ENCODE results near the gene HDDC3. TPM values are rescaled to one million over a fixed set of nuclear protein-coding genes. Genes with fewer than 3 reads are reported as not detected.
"Not testable (repeated sequence)": the region's sequence is repeated elsewhere in the genome, so short reads cannot be mapped to it uniquely, and the experiment has no call there.

HDDC3 gene
- total RNA-seq, 2 donors from 2014 or later, result 18.9 to 32.4 TPM

DNA sequence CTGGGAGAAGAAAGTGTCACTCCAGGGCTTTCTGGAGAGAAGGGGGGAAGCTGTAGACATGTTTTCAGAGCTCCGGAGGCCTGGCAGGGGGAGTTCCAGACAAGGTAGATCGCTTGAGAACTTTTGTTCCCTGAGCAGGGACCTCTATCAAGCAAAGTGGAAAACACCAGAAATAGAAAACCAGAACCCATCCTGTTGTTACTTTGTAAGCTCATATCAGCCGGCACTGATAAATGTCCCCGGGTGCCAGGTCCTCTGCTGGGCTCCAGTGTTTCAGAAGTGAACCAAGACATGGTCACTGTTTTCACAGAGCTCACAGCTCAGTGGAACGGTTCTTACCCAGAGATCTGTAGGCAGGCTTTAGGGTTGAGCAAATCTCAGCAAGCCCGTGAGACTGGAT lies 13.5 kb downstream of the HDDC3 start:
- ATAC-seq, result no peak
- DNase-seq (ENCODE audit: low spot score in 2 of 2), result no peak
- Mint-ChIP-seq H3K27ac (peak overlapping the region in 1 of 2 donors; percentile 81), H3K36me3 (peaks cover 12 to 21% of the 10 kb centered on the region in 2 donors), H3K9me3 (no peaks in the 10 kb centered on the region)

DNA sequence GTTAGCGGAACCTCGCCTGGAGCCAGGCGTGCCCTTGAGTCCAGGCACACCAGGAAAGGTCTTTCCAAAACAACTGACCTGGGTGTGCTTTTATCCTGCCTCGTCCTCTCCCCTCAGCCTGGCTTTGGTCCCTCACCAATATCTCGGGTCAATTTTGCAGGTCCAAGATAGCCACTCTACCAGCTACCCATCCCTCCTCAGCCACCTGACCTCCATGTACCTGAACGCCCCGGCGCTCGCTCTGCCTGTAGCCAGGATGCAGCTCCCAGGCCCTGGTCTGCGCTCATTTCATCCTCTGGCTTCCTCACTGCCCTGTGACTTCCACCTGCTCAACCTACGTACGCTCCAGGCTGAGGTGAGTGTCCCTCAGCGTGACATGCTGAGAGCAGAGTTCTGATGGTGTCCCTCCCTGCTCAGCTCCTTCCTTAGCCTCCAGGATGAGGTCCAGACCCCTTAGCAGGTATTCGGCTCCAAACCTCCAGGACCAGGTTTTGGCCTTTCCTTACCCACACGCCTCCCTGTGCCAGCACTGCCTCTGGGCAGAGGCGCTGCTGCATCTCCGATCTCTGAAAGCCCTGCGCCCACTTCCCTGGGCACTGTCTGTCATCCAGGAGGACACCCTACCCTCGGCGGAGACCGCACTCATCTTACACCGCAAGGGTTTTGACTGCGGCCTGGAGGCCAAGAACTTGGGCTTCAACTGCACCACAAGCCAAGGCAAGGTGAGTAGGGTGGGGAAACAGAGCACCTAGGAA lies 14.1 kb downstream of the HDDC3 start:
- H3K27ac Mint-ChIP-seq, result peak overlapping the region in 1 of 2 donors; percentile 81
- DNase-seq (ENCODE audit: low spot score in 2 of 2), result no peak
- no peaks in the 10 kb centered on the region for H3K9me3 Mint-ChIP-seq
- ATAC-seq, result no peak
- H3K36me3 Mint-ChIP-seq, result peaks cover 13 to 21% of the 10 kb centered on the region in 2 donors

DNA sequence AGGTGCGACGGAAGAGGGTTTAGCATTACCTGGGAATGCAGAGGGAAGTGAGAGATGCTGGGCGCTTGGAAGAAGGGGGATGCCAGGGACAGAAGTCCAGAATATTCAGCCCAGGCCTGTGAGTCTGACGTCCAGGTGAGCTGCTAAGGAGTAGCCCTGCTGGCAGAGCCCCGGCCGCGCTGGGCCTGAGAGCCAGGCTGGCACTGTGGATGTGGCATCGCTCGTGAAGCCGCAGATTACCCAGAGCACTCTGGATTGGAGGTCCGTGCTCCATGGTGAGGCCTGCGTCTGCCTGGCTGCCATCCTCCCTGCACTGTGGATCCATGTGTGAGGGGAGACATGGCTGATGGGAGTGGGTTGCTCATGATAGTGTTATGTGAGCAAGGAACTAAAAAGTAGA lies 14.8 kb downstream of the HDDC3 start:
- DNase-seq (ENCODE audit: low spot score in 2 of 2) (no peak), ATAC-seq (no peak)
- H3K9me3 Mint-ChIP-seq, result no peaks in the 10 kb centered on the region
- H3K36me3 Mint-ChIP-seq, result peaks cover 16 to 21% of the 10 kb centered on the region in 2 donors
- H3K27ac Mint-ChIP-seq, result peak overlapping the region in 1 of 2 donors; percentile 91

DNA sequence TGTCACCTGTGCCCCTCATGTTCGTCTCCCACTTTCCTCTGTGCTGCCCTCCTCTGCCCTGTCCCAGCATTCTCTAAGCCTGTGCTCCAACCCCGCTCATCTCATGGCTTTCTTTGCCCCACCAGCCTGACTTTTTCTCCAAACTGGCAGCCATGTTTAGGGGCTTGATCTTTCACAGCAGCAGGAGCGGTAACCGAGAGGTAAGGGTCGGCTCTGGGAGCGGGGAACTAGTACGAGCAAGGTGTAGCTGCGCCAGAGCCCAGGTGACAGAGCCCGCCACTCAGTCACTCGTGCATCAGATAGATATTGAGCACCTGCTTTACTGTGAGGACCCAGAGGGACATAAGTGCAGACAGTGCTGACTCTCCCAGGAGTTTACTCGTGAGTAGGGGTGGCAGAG lies 15.9 kb downstream of the HDDC3 start:
- DNase-seq (ENCODE audit: low spot score in 2 of 2), result no peak
- no peak for ATAC-seq
- Mint-ChIP-seq H3K36me3 (peaks cover 16 to 21% of the 10 kb centered on the region in 2 donors), H3K9me3 (no peaks in the 10 kb centered on the region), H3K27ac (no peak overlapping the region)

DNA sequence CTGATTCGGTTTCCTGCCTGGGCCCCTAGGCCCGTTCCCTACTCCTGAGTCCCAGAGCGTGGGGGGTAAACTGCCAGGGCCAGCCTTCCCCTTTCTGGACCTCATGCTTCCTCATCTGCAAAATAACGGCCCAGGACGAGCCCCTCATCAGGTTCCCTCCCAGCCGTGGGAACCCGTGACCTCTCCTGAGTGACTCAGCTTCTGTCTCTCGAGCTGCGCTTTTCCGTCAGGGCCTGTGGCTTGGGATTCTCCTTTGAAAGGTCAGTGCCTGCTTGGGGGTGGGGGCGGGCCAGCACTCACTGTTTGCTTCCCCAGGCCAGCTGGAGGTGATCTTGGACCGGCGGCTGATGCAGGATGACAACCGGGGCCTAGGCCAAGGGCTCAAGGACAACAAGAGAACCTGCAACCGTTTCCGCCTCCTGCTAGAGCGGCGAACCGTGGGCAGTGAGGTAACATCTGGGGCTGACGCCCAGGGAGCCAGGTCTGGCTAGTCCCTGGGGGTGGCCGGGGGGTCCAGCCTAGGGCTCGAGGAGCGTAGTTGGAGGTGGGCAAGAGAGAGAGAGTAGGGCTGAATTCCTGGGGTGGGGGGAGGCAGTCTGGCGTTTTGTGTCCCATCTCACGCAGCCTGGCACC lies 16.4 kb downstream of the HDDC3 start:
- Mint-ChIP-seq H3K9me3 (no peaks in the 10 kb centered on the region), H3K27ac (peak overlapping the region; percentile 29 to 55), H3K36me3 (peaks cover 16 to 21% of the 10 kb centered on the region in 2 donors)
- ATAC-seq (no peak), DNase-seq (ENCODE audit: low spot score in 2 of 2) (no peak)

DNA sequence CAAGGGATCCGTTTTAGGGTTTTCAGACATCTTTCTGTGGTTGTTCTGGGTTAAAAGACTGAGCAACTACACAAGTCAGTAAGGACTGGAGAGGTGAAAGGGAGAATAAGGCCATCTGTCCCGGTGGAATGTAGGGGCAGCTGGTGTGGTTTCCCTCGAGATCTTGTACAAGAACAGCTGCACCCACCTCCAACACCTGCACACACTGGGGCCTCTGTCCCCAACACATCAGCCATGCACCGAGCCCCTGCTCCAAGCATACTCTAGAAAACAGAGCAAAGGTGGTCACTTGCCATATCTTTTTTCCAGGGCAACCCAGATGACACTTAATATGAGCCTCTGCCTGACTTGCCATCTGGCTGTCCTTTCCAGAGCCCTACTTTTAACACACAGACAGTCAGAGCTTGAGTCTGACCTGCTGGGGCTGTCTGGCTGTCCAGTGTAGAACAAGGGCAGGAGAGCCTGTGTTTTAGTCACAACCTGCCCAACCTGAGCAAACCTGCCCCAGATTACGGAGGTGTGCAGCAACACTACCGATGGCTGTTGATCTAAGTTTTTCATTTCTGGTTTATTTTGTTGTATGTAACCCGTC lies 17.0 kb downstream of the HDDC3 start:
- ATAC-seq (no peak), DNase-seq (ENCODE audit: low spot score in 2 of 2) (no peak)
- Mint-ChIP-seq H3K27ac (peak overlapping the region; percentile 29 to 65), H3K36me3 (peaks cover 16 to 21% of the 10 kb centered on the region in 2 donors), H3K9me3 (no peaks in the 10 kb centered on the region)

DNA sequence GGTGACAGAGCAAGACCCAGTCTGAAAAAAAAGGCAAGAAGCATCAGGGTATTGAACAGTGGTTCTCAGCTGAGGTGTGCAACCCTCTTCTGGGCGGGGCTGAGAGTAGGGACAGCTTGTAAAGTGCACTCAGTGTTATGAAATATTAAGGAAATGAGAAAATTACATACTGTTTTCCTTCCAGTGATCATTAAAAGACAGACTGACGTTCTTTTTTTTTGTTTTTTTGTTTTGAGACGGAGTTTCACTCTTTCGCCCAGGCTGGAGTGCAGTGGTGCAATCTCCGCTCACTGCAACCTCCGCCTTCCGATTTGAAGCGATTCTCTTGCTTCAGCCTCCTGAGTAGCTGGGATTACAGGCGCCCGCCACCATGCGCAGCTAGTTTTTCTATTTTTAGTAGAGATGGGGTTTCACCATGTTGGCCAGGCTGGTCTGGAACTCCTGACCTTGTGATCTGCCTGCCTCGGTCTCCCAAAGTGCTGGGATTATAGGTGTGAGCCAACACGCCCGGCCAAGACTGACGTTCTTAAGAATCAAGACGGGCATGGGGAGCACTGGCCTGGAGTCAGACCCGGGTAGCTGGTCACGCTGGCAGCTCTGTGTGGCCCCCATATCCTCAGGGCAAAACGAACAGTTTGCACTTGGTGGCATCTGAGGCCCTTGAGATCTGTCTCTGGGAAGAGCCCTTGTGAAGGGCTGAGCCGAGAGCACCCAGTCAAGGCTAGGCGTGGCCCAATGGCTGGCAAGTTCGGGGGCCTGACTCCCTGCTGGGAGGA lies 17.9 kb downstream of the HDDC3 start:
- DNase-seq (ENCODE audit: low spot score in 2 of 2), result no peak
- no peak for ATAC-seq
- Mint-ChIP-seq H3K9me3 (no peaks in the 10 kb centered on the region), H3K36me3 (peaks cover 11 to 14% of the 10 kb centered on the region in 2 donors), H3K27ac (peak overlapping the region in 1 of 2 donors; percentile 65)

DNA sequence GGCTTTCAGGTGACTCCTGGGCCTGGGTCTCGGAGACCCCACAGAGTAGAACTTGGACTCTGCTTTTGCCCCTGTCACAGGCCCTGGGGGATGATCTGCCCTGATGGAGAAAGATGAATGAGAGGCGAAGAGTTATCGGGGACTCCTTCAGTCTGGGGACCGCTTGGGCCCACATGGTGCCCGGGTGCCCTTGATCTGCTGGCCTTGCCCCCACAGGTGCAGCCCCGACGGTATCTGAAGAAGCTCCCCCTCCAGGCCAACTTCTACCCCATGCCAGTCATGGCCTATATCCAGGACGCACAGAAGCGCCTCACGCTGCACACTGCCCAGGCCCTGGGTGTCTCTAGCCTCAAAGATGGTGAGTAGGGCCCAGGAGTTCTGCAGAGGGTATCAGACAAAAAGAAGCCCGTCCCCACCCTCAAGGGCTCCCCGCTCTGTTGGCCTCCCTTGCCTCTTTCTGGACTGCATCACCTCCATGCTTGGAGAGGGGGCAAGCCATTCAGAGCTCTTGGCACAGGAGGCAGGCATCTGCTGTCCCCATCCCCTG lies 18.9 kb downstream of the HDDC3 start:
- ATAC-seq, result no peak
- no peaks in the 10 kb centered on the region for H3K9me3 Mint-ChIP-seq
- H3K36me3 Mint-ChIP-seq, result peaks cover 12 to 18% of the 10 kb centered on the region in 2 donors
- DNase-seq (ENCODE audit: low spot score in 2 of 2), result no peak
- peak overlapping the region in 1 of 2 donors; percentile 48 for H3K27ac Mint-ChIP-seq

DNA sequence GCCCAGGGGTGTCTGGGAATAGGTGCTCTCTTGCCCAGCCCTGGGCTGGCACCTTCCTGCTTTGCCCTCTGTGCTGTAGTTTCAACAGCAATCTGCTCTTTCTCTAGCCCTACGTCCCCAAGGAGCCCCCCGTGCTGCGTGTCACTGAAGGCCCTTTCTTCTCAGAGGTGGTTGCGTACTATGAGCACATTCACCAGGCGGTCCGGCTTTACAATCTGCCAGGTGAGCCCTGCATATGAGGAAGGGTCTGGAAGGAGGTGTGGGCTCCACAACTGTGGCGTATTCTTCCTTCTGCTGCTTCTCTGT lies 19.6 kb downstream of the HDDC3 start:
- peak overlapping the region in 1 of 2 donors; percentile 48 for H3K27ac Mint-ChIP-seq
- peaks cover 13 to 14% of the 10 kb centered on the region in 2 donors for H3K36me3 Mint-ChIP-seq
- ATAC-seq (no peak), DNase-seq (ENCODE audit: low spot score in 2 of 2) (no peak)
- no peaks in the 10 kb centered on the region for H3K9me3 Mint-ChIP-seq

DNA sequence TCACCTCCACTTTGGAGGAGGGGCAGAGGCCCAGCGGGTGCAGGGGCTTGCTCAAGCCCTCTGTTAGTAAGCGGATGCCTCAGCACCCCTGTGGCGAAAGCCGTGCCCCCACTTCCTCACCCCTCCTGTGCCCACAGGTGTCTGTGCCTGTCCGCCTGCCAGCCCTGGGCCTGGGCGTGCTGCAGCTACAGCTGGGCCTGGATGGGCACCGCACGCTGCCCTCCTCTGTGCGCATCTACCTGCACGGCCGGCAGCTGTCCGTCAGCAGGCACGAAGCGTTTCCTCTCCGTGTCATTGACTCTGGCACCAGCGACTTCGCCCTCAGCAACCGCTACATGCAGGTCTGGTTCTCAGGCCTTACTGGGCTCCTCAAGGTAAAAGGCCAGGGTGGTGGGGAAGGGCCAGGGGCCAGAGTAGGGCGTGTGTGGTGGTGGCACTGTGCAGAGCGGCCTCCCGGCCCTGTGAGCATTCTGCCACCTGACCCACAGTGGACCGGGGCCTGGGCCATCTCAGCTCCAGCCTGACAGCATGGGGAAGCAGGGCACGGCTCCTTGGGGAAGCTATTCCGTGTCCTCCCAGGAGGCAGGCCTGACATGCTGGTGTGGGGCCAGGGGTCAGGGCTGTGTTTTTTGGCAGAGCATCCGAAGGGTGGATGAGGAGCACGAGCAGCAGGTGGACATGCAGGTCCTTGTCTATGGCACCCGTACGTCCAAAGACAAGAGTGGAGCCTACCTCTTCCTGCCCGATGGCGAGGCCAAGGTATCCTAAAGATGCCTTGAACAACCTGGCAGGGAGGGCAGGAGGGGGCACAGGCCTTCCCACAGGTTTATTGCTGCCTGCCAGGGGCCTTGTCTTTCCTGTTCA lies 20.2 kb downstream of the HDDC3 start:
- no peak for DNase-seq (ENCODE audit: low spot score in 2 of 2)
- no peak for ATAC-seq
- H3K27ac Mint-ChIP-seq, result no peak overlapping the region
- H3K36me3 Mint-ChIP-seq, result peaks cover 8 to 19% of the 10 kb centered on the region in 2 donors
- no peaks in the 10 kb centered on the region for H3K9me3 Mint-ChIP-seq

DNA sequence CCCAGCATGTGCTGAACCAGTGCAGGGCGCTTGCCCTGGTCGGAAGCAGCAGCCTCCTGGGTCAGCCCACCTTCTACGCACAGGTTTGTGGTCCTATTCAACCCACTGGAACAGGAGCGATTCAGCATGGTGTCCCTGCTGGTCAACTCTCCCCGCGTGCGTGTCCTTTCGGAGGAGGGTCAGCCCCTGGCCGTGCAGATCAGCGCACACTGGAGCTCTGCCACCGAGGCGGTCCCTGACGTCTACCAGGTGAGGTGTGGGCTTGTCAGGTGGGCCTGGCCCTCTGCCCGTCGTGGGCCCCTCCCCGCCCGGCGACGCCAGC lies 21.1 kb downstream of the HDDC3 start:
- Mint-ChIP-seq H3K27ac (no peak overlapping the region), H3K36me3 (peaks cover 6 to 21% of the 10 kb centered on the region in 2 donors), H3K9me3 (no peaks in the 10 kb centered on the region)
- ATAC-seq (no peak), DNase-seq (ENCODE audit: low spot score in 2 of 2) (no peak)

DNA sequence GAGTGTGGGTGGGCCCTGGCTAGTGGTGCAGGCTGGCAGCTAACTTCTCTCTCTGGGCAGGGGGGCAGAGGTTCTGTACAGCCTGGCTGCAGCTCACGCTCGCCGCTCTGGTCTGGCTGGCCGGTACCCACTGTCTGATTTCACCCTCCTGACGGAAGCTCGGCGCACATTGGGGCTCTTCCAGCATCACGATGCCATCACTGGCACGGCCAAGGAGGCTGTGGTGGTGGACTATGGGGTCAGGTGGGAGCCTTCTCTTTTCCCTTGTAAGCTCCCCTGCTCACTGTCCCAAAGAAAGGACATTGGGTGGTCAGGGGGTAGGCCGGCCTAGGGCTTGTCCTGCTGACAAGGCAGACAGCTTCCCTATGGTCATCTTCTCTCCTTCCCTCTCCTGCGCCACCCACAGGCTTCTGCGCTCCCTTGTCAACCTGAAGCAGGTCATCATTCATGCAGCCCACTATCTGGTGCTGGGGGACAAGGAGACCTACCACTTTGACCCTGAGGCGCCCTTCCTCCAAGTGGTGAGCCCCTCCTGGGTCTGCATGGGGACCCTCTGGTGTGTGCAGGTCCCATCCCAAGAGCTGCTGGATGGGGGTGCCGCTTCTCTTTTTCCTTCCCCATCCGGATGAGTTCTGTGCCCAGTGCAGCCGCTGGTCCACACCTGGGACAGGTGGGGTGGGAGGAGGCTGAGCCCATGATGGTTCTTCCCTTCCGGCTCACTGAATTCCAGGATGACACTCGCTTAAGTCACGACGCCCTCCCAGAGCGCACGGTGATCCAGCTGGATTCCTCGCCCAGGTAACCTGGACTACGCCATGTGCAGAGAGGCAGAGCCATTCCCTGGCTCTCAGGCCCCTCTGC lies 21.7 kb downstream of the HDDC3 start:
- H3K36me3 Mint-ChIP-seq, result peaks cover 10 to 27% of the 10 kb centered on the region in 2 donors
- DNase-seq (ENCODE audit: low spot score in 2 of 2) (no peak), ATAC-seq (no peak)
- H3K27ac Mint-ChIP-seq, result no peak overlapping the region
- no peaks in the 10 kb centered on the region for H3K9me3 Mint-ChIP-seq

DNA sequence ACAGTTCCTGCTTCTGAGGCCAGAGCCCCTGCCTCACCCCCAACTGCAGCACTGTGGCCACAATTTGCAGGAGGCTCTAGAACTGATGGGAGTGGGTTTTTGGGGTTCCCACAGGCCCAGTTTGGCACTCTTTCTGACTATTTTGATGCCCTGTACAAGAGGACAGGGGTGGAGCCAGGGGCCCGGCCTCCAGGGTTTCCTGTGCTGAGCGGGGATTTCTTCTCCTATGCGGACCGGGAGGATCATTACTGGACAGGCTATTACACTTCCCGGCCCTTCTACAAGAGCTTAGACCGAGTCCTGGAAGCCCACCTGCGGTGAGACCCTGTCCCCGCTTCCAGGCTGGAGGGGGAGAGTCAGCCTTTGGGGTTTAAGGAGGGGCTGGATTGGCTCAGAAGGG lies 22.4 kb downstream of the HDDC3 start:
- ATAC-seq (no peak), DNase-seq (ENCODE audit: low spot score in 2 of 2) (no peak)
- Mint-ChIP-seq H3K27ac (no peak overlapping the region), H3K9me3 (no peaks in the 10 kb centered on the region), H3K36me3 (peaks cover 16 to 34% of the 10 kb centered on the region in 2 donors)

DNA sequence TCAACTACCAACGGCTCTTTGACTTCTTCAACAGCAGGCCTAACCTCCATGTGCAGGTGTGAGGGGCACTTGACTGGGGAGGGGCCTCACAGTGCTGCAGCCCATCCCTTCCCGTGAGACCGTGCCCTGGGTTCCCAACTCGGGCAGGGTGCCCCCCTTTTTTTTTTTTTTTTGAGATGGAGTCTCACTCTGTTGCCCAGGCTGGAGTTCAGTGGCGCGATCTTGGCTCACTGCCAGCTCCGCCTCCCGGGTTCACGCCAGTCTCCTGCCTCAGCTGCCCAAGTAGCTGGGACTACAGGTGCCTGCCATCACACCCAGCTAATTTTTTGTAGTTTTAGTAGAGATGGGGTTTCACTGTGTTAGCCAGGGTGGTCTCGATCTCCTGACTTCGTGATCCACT lies 22.9 kb downstream of the HDDC3 start:
- not testable (repeated sequence) for H3K27ac Mint-ChIP-seq; ATAC-seq; DNase-seq (ENCODE audit: low spot score in 2 of 2); H3K9me3 Mint-ChIP-seq
- peaks cover 16 to 36% of the 10 kb centered on the region in 2 donors for H3K36me3 Mint-ChIP-seq

DNA sequence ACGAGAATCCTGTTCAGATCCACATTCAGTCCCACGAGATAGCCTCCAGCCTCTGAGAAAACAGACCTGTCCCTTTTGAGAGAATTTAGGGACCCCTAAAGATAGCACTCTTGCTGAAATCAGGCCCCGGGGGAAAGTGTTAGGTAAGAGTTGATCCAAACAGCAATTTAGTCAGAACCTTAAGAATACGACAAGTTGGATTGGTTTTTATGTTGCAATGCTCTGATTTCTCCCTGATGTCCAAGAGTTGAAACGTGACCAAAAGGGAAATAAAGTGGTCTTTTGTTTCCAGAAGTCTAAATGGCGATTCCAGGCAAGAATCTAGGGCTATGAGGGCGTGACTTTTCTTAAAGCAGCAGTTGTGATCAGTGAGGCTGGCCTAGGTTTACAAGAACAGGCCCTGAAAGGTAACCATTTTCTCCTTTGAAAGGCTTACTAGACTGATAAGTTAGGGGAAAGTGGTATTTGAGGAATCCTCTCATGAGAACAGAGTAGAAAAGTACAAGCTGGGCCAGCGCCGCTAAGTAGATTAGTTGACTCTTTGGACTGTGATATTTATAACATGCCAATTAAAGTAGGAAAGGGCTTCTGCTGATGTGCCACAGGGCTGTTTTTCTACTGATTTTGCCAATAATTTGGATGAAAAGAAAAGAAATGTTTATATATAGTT lies 24.4 kb downstream of the HDDC3 start:
- ATAC-seq, result no peak
- Mint-ChIP-seq H3K9me3 (no peaks in the 10 kb centered on the region), H3K36me3 (peaks cover 16 to 39% of the 10 kb centered on the region in 2 donors), H3K27ac (no peak overlapping the region)
- DNase-seq (ENCODE audit: low spot score in 2 of 2), result no peak

All from activated naive CD4-positive, alpha-beta T cell treated with anti-CD3 and anti-CD28 coated beads, Interleukin-2, amount 50 U/mL, for 72 hours (primary cell).